Measurements from ENCODE around the gene SLCO4C1.

The SLCO4C1 gene

GRCh38 chr5:102290004-102290403, 6.1 kb downstream of the SLCO4C1 start:
- no peak overlapping the region for H3K4me3 ChIP-seq (ENCODE audit: low read depth, low read length)
- TF ChIP-seq, protein P1, sequence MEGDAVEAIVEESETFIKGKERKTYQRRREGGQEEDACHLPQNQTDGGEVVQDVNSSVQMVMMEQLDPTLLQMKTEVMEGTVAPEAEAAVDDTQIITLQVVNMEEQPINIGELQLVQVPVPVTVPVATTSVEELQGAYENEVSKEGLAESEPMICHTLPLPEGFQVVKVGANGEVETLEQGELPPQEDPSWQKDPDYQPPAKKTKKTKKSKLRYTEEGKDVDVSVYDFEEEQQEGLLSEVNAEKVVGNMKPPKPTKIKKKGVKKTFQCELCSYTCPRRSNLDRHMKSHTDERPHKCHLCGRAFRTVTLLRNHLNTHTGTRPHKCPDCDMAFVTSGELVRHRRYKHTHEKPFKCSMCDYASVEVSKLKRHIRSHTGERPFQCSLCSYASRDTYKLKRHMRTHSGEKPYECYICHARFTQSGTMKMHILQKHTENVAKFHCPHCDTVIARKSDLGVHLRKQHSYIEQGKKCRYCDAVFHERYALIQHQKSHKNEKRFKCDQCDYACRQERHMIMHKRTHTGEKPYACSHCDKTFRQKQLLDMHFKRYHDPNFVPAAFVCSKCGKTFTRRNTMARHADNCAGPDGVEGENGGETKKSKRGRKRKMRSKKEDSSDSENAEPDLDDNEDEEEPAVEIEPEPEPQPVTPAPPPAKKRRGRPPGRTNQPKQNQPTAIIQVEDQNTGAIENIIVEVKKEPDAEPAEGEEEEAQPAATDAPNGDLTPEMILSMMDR (IDR thresholded peaks at IDR 0.05; ENCODE audit: insufficient read depth, low read depth, low read length, missing control alignments): no peak
- DNase-seq (ENCODE audit: low read depth): no peak

GRCh38 chr5:102289251-102289899, 6.7 kb downstream of the SLCO4C1 start:
- TF ChIP-seq, protein P1 (IDR thresholded peaks at IDR 0.05; ENCODE audit: insufficient read depth, low read depth, low read length, missing control alignments): no peak
- H3K4me3 ChIP-seq (ENCODE audit: low read depth, low read length): no peak overlapping the region
- DNase-seq (ENCODE audit: low read depth): no peak

- no peak for DNase-seq (ENCODE audit: low read depth)
- no peak overlapping the region for H3K4me3 ChIP-seq (ENCODE audit: low read depth, low read length)
- TF ChIP-seq, protein P1 (IDR thresholded peaks at IDR 0.05; ENCODE audit: insufficient read depth, low read depth, low read length, missing control alignments): no peak
These were observed 7.5 kb downstream of the SLCO4C1 start for GRCh38 chr5:102288630-102289029.

GRCh38 chr5:102286476-102286875, 9.6 kb downstream of the SLCO4C1 start:
- no peak overlapping the region for H3K4me3 ChIP-seq (ENCODE audit: low read depth, low read length)
- TF ChIP-seq, protein P1 (IDR thresholded peaks at IDR 0.05; ENCODE audit: insufficient read depth, low read depth, low read length, missing control alignments): no peak
- DNase-seq (ENCODE audit: low read depth): no peak

DNA sequence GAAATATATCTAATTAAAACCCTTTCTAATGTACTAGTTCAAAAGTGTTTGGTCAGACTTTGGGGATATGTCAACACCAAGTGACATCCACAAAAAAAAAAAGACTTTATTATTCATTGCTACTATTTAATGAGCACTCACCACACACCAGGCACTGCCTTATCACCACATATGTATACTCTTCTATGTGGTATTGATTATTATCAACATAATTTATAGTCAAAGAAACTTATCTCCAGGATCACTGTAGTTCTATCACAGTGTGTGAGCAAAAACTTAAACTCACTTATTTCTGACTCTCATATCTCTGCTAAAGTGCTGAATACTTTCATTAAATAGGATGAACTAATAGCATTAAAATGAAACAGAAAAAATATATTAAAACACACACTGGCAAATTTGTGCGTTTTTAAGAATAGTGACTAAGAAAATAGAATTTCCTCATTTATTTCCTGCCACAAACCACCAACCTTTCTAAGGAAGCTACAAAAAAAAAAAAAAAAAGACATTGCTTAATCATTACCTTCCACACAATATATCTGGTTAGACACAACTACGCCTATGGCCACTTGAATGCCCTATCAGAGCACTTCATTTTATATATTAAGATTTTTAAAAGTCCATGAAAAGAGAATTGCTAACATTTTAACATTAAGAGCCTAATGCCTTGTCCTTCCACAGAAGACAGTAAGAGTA, 12.8 kb downstream of the SLCO4C1 start:
- TF ChIP-seq, protein P1 (IDR thresholded peaks at IDR 0.05; ENCODE audit: insufficient read depth, low read depth, low read length, missing control alignments): no peak
- no peak for DNase-seq (ENCODE audit: low read depth)

DNA sequence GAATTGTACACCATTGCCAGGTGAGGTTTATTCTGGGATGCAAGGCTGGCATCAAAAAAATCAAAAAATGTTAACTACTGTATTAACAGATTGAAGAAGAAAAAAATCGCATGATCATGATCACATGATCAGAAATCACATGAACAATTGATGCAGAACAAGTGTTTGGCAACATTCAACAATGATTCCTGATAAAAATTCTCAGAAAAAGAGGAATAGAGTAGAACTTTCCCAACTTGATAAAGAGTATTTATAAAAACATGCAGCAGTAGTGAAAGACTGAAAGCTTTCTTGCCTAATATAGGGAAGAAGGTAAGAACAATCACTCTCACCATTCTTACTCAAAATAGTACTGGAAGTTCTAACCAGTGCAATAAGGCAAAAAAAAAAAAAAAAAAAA, 16.4 kb downstream of the SLCO4C1 start:
- TF ChIP-seq, protein P1 (IDR thresholded peaks at IDR 0.05; ENCODE audit: insufficient read depth, low read depth, low read length, missing control alignments): no peak

More for the DNA sequence above, 12.8 kb downstream of the SLCO4C1 start:
- H3K4me3 ChIP-seq (ENCODE audit: low read depth, low read length): no peak overlapping the region

More for the DNA sequence above, 16.4 kb downstream of the SLCO4C1 start:
- H3K4me3 ChIP-seq (ENCODE audit: low read depth, low read length): no peak overlapping the region
- DNase-seq (ENCODE audit: low read depth): no peak
